ENCODE measurements around the gene M1AP.
"Not testable (repeated sequence)": the region's sequence is repeated elsewhere in the genome, so short reads cannot be mapped to it uniquely, and the experiment has no call there.

The M1AP gene

GRCh38 chr2:74561022-74561421, 87.1 kb downstream of the M1AP start:
- not testable (repeated sequence) for DNase-seq

GRCh38 chr2:74560591-74560990, 87.5 kb downstream of the M1AP start:
- no peak for DNase-seq

DNA sequence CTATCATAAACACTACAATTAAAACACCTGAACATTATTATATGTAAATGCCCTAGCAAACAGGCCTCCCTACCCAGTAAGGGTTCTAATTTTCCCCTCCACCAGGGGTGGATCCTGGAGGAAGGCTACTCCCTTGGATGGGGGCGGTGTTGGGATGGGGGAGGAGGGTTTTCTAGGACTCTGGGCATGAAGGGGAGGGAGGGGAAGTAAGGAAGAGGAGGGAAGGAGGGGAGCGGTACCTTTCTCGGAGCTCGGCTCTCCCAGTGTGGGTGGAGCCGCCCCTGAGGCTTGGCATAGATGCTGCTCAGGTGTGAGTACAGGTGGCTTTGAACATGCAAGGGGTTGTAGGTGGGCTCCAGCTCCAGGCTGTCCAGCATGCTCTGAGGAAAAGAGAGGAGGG, 88.2 kb downstream of the M1AP start:
- no peak for DNase-seq

DNA sequence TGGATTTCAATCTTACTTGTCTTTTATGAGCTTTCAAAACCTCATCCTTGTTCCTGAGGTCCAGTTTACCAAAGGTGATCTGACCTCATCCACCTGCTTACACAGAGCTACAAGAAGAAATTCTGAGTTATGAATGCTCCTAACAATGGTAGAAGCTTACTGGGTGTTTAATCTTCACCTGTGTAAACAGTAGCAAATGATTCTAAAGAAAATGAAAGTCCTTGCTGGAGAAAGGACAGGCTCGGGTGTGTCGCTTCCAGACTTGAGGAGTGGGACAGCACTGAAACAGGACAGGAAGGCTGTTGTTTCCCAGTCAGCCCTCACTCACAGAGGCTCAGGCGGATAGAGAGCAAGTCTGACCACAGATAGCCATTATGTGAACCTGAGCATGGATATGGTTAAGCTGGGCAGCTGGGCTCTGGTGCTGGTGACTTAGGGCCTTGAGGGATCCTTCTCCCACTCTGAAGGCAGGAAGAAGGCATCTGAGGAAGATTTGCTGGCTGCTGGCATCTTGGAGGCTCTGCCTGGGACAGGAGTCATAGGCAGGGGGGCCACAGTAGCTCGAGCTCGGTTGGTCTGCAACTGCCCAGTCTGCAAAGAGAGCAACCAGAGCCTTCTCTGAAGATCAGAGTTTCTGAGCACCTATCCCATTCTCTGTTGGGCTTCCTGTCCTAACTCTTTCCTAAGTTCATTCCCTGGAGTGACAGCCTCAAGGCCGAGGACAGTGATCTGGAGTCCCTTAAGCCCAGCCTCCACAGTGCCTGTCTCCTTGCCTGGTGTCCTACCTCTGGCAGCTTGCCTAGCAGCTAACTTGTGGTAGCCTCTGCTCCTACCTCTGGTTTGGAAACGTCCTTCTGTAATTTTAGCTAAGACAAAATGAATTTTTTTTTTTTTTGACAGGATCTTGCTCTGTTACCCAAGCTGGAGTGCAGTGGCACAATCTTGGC, 89.6 kb downstream of the M1AP start:
- no peak for DNase-seq

GRCh38 chr2:74556831-74557370, 91.2 kb downstream of the M1AP start:
- DNase-seq: no peak

GRCh38 chr2:74556159-74556558, 92.0 kb downstream of the M1AP start:
- no peak for DNase-seq

GRCh38 chr2:74555610-74556103, 92.5 kb downstream of the M1AP start:
- no peak for DNase-seq

DNA sequence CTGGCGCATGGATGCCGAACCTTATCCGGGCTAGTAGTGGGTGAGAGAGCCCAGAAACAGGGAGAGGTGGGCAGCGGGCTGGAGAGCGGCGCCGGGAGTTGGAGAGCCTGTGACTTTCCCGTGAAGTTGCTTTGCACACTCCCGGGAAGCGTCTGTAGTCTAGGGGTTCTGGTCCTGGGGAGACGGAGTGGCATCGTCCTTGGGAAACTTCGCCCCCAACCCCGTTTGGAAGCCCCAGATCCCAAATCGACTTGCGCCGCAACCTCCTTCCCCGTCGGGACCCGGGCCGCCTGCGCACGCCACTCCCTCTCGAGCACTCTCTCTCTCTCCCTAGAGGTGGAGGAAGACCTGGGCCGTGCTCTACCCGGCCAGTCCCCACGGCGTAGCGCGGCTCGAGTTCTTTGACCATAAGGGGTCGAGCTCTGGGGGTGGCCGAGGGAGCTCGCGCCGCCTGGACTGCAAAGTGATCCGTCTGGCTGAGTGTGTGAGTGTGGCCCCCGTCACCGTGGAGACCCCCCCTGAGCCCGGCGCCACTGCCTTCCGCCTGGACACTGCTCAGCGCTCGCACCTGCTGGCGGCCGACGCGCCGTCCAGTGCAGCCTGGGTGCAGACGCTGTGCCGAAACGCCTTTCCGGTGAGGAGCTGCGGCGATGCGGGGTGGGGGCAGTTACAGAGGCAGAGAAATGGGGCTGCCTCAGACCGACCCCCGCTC, 93.2 kb downstream of the M1AP start:
- no peak for DNase-seq

GRCh38 chr2:74553892-74554819, 94.0 kb downstream of the M1AP start, which contains the start of the genes DOK1 and LOXL3:
DOK1 (plus strand) TSS chr2:74554720; CDS start chr2:74554755, 35 bp downstream.
LOXL3 (minus strand) TSS chr2:74553942; CDS start chr2:74552634, 1,308 bp downstream.
- DNase-seq: peak; percentile 93

GRCh38 chr2:74552914-74553811, 95.0 kb downstream of the M1AP start:
- DNase-seq: no peak

- no peak for DNase-seq
These were observed 95.9 kb downstream of the M1AP start for GRCh38 chr2:74551942-74552913.

DNA sequence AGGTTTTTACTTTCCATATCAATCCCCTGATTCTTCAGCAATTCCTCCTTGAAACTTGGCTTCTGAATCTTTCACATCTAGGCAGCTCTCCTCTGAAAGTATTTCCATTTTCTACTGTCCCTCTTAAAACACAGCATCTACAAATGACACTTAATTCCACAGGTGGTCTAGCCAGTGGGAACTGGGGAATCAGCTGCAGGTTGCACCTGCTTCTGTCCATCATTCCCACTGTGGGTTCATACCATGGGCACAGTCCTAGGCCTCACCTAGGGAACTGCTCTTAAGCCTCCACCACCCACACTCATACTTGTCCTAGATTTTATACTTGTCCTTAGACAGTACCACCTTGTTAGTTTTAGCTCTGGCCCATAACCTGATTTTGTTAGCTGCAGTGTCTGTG, 96.6 kb downstream of the M1AP start:
- DNase-seq: no peak

- no peak for DNase-seq
These were observed 97.9 kb downstream of the M1AP start for GRCh38 chr2:74550231-74550630.

GRCh38 chr2:74548900-74549826, 99.0 kb downstream of the M1AP start:
- DNase-seq: peak; percentile 63

- no peak for DNase-seq
These were observed 99.7 kb downstream of the M1AP start for GRCh38 chr2:74548285-74548899.

- no peak for DNase-seq
These were observed 102.1 kb downstream of the M1AP start for GRCh38 chr2:74546004-74546403.

DNA sequence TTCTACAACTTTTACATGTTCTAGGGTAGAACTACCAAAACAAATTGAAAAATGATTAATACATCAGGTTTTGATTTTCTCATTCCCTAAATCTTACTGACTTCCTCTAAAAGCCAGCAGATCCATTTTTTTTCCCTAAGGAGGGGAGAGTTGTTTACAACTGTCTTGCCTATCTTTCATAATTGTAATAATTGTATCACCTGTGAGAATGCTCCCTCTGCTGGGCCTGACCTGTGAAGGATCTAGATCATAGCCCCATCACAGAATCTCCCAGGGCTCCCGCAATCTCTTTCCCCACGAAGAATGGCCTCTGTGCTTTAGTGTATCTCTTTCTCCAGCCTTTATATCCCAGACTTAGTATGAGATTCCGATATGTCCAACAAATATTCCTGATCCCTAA, 103.5 kb downstream of the M1AP start:
- no peak for DNase-seq

- DNase-seq: no peak
These were observed 105.2 kb downstream of the M1AP start for GRCh38 chr2:74542978-74543377.
